GM18505 (cell line): Measurements from ENCODE around the gene ATXN2L.
A peak's percentile ranks its signal among the peaks of the same experiment; 100 is the strongest.
"Not testable (repeated sequence)": the region's sequence is repeated elsewhere in the genome, so short reads cannot be mapped to it uniquely, and the experiment has no call there.

Source experiments
- ATAC-seq: cut with Tn5 transposase; IDR thresholded peaks from one replicate; pipeline ENCODE4 v1.9.1; 2021; ENCODE audit not compliant: unreplicated experiment
- POLR2A ChIP-seq: IDR thresholded peaks from 4 replicates; pipeline ENCODE4 v1.6.1; 2011; ENCODE audit warnings: borderline replicate concordance; ENCODE audit not compliant: insufficient read depth, insufficient read length; ENCODE audit errors: extremely low read depth

ATXN2L gene

DNA sequence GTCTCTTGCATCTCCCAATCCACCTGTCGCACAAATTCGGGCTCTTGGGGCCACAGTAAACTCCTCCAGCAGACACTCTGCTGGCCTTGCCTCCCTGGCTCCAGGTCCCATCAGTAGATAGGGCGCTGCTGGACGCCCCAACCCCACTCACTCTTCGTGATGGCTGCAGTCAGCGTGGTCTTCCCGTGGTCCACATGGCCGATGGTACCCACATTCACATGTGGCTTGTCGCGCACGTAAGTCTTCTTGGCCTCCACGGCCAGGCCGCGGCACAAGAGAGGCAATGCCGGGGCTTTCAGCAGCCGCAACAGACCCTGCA lies 22.9 kb downstream of the ATXN2L start:
- TF ChIP-seq POLR2A, result no peak
- ATAC-seq, result peak; percentile 1

DNA sequence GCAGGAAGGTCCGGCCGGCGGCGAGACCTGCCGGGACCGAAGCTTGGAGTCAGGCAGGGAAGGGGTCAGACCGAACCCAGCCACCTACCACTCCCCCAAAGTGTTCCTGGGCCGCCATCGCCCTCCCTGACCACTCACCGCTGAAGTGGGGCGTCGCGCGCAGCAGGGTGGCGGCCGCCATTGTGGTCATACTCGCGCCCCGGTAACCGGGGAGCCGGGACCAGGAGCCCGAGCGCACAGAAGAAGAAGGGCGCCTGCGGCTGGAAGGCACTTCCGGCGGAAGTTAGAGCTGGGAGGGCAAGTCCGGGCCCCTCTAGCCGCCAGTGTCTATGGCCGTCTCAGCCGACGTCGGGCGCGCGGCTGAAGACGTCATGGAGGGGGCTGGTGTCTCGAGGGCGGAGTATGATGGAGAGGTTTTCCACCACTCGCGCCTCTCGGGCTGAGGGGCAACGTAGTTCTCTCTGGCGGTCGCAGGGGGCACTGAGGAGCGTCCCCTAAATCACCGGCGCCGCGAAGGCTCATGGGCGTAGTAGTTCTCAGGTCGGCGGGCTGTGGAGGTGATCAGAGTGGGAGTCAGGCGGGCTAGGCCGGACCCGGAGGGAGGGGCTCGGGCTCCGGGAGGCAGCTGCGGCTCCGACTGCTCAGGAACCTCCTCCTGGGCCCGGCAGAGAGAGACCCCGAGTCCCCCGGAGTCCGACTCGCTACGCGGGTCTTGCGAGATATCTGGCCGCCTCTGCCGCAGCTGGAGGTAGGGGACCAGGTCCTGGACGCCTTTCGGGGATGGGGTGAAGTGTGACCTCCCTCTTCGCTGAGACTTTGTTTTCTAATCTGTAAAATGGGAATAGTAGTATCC lies 23.5 kb downstream of the ATXN2L start, which contains the start of gene TUFM:
Gene TUFM, minus strand, starts transcription at position 269 of the 853 bp plus-strand sequence. Its CDS starts 79 bp downstream, at position 190.
- ATAC-seq, result peak; percentile 83
- peak; percentile 79 for TF ChIP-seq POLR2A

DNA sequence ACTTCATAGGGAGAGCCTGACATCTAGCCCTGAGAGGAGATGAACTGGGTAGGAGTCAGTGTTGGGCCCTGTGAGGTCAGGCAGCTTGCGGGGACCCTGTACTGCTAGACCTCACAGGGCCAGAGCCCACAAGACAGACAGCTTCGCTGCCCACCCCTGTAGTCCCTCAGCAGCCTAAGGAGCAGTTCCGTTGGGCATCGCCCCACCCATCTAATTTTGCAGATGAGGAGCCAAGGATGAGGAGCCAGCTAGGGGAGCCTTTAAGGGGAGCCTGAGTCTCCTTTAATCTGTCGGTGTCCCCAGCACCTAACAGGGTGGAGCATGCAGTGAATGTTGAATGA lies 24.1 kb downstream of the ATXN2L start:
- no peak for TF ChIP-seq POLR2A
- ATAC-seq, result peak; percentile 5

DNA sequence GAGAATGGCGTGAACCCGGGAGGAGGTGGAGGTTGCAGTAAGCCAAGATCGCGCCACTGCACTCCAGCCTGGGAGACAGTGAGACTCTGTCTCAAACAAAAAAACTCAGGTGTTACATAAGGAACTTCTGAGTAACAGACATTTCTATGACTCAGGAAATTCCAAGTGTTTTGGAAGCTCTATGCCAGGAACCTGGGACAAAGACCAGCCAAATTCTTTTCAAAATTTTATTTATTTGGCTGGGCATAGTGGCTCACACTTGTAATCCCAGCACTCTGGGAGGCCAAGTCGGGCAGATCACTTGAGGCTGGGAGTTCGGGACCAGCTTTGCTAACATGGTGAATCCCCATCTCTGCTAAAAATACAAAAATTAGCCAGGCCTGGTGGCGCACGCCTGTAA lies 35.6 kb downstream of the ATXN2L start:
- TF ChIP-seq POLR2A, result no peak
- ATAC-seq, result no peak

DNA sequence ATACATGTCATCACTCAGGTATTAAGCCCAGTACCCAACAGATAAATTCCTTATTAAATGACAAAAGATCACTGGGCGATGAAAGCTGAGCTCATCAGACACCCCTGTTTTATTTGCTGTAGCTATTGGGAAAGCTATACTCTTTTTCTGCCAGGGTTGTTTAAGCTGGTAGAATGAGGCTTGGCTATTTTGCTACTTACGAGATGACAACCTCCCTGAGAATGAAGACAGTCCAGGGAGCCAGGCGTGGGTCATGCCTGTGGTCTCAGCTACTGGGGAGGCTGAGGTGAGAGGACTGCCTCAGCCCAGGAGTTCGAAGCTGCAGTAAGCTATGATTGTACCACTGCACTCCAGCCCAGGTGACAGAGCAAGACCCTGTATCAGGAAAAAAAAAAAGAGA lies 36.5 kb downstream of the ATXN2L start:
- TF ChIP-seq POLR2A, result no peak
- no peak for ATAC-seq

DNA sequence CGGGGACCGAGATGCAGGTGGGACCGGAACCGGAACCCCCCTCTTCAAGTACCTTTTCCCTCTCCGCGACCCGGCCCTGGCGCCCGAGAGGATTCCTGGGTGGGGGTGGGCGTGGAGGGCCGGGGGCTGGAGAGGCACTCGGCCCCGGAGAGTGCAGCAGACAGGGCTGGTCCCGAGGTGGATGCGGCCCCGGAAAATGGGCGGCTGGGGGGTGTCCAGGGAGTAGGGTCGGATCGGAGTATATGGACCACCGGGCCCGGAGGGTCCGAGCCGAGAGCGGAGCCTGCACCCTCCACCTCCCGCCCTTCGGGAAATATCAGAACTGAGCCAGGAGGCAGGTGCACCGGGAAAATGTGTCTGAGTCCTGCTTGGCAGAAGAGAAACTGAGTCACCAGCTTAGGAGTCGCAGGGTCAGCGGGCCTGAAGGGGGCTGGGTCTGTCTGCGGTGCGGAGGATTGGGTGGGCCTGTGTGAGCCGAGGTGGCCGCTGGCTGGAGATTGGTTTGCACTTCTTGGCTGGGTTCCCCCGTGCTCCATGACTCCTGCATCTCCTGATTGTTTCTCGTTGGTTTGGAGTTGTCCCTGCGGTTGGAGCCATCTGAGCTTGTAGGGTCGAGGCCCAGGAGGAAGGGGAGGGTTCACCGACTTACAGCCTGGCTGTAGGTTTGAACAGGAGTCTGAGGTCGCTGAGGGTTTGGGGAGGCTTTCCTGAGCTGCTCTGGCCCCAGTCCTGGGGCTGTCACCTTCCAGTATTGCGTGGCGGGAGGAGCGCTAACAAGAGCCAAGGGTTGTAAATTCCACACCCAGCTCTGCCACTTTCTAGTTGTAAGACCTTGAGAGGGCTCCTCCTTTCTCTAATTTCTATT lies 41.4 kb downstream of the ATXN2L start:
- ATAC-seq, result peak; percentile 5

DNA sequence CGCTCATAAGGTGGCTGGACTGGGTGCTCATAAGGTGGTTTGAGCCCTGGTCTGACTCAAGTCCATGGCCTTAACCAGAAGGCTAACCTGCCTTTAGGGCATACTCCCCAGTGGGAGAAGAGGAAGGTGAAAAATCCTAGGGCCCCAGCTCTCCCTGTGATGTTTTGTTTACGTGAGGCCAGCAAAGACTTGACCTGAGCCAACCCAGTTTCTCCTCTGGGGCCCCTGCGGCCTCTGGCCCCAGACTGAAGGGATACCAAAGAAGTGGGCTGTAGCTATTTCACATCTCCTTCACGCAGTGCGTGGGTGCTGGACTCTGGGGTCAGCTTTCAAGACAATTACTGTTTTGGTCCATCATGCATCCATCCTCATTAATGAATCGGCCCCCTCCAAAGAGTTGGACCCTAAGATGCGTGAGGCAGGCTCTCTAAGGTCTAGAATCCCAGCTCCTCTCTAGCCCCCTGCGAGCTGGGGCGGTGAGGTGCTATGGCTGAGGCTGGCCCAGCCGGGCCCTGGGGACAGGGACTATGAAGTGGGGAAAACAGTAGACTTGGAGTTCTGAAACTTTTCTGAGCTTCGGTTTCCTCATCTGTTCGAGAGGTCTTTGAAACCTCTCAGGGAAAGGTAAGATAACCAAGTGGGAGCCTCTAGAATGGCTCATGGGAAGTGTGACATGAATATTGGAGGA lies 42.3 kb downstream of the ATXN2L start:
- no peak for ATAC-seq

More for the DNA sequence above, 41.4 kb downstream of the ATXN2L start:
- no peak for TF ChIP-seq POLR2A

DNA sequence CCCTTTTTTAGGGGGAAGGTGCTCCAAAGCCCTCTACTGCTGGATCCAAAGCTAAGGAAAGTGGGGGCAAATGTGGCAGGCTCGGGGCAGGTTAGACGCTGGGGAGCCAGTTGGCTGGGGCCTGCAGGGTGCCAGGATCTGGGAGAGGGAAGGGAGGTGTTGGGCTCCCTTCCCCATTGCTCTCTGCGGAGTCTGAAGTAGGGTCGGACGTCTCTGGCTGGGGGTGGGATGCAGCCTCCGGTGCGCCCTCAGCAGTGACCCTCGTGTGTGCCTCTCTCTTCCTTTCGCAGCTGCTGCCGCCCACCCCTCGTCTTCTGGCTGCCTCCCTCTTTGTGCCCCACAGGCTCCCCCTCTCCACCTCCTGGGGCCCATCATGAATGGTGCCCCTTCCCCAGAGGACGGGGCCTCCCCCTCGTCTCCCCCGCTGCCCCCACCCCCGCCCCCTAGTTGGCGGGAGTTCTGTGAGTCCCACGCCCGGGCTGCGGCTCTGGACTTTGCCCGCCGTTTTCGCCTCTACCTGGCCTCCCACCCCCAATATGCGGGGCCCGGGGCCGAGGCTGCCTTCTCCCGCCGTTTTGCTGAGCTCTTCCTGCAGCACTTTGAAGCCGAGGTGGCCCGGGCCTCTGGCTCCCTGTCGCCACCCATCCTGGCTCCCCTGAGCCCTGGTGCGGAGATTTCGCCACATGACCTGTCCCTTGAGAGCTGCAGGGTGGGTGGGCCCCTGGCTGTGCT lies 43.1 kb downstream of the ATXN2L start:
- TF ChIP-seq POLR2A, result no peak
- no peak for ATAC-seq

More for the DNA sequence above, 42.3 kb downstream of the ATXN2L start:
- TF ChIP-seq POLR2A, result no peak

DNA sequence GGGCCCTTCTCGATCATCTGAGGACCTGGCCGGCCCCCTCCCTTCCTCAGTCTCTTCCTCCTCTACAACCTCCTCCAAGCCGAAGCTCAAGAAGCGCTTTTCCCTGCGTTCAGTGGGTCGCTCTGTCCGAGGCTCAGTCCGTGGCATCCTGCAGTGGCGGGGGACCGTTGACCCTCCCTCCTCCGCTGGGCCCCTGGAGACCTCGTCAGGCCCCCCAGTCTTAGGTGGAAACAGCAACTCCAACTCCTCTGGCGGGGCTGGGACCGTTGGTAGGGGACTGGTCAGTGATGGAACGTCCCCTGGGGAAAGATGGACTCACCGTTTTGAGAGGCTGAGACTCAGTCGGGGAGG lies 43.6 kb downstream of the ATXN2L start:
- no peak for TF ChIP-seq POLR2A
- no peak for ATAC-seq

DNA sequence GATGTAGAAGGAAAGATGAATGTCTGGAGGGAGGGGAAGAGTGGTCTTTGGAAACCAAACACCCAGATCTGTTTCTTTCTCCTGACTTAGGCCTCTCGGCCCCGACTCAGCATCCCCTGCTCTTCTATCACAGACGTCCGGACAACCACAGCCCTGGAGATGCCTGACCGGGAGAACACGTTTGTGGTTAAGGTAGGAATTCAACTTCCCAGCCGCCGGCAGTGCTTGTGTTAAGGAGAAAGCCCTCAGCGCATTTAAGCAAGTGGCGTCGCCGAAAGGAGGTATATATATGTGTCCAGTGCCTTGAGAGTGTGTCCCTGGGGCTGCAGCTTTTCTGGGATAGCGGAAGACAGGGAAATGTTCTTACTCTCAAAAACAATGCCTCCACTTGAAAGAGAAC lies 44.4 kb downstream of the ATXN2L start:
- ATAC-seq, result no peak
- no peak for TF ChIP-seq POLR2A

DNA sequence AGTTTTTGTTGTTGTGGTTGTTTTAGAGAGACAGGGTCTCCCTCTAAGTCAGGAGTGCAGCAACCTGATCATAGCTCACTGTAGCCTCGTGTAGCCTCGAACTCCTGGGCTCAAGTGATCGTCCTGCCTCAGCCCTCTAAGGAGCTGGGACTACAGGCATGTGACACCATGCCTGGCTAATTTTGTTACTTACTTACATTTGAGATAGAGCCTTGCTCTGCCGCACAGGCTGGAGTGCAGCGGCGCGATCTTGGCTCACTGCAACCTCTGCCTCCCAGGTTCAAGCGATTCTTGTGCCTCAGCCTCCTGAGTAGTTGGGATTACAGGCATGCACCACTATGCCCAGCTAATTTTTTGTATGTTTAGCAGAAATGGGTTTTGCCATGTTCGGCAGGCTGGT lies 44.8 kb downstream of the ATXN2L start:
- ATAC-seq, result not testable (repeated sequence)

DNA sequence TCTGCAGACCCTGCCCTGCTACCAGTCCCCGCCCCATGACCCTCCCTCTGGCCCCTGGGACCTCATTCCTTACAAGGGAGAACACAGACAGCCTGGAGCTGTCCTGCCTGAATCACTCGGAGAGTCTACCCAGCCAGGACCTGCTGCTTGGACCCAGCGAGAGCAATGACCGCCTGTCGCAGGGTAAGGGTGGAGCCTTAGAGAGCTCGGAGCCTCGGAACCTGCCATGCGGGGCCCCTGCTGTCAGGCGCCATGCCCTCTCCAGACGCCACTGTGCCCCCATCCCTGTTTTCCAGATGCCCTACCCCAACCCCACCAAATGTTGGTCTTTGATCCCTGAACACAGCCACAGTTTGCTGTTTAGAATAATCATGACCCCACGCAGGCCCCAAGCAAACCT lies 46.4 kb downstream of the ATXN2L start:
- ATAC-seq, result no peak
- no peak for TF ChIP-seq POLR2A

DNA sequence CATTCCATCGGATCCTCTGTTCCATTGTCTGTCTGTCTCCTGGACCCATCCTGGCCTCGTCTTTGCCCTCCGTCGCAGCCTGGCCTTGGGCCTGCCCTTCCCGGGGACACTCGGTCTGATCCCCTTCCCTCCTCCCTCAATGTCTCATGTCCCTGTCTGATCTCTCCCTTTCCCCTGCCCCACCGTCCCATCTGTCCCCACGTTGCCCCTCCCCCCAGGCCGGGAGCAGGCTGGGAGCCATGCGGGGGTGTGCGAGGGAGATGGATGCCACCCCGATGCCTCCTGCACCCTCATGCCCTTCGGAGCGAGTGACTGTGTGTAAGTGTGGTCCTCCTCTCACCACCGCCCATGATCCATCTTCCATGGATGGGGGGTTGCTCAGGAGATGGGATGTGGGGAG lies 50.2 kb downstream of the ATXN2L start:
- no peak for TF ChIP-seq POLR2A
- ATAC-seq, result no peak

DNA sequence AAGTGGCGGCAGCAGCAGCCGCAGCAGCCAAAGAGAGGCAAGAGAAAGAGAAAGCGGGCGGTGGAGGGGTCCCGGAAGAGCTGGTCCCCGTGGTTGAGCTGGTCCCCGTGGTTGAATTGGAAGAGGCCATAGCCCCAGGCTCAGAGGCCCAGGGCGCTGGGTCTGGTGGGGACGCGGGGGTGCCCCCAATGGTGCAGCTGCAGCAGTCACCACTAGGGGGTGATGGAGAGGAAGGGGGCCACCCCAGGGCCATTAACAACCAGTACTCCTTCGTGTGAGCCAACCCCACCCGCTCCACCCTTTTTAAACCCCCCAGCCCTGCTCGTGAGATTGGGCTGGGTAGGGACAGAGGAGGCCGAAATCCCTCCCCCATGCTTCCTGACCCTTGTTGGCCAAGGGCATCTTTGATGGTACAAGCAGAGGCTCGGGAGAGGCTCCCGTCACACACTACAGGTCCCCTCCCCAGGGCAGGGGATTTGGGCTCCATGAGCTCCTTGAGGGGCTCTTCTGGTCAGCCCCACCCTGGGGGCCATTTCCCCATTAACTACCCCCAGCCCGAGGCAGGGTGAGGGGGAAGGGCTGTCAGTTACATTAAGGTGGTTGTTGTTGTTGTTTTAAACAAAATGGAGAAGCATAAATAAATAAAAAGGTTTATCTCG lies 50.9 kb downstream of the ATXN2L start:
- no peak for ATAC-seq
- no peak for TF ChIP-seq POLR2A
